Neural progenitor cell (in vitro differentiated cells): ENCODE data around the gene DYRK2. TPM values are rescaled to one million over a fixed set of nuclear protein-coding genes. Genes with fewer than 3 reads are reported as not detected.
A peak's percentile ranks its signal among the peaks of the same experiment; 100 is the strongest.

Experiments used
- DNase-seq: peaks from one replicate; pipeline ENCODE4 v3.0.0-alpha.2; 2016; ENCODE audit warnings: low spot score
- H2AFZ ChIP-seq: fragments of 200-600 bp; sonication (generic); replicated peaks from 2 replicates; pipeline ENCODE4 v1.6.1; 2016; ENCODE audit warnings: antibody characterized with exemption
- H3F3A ChIP-seq: fragments of 200-600 bp; sonication (generic); 2 replicates; pipeline ENCODE4 v1.6.1; 2016; ENCODE audit warnings: antibody characterized with exemption, low read depth
- H3K27ac ChIP-seq: fragments of 200-600 bp; sonication (generic); 2 replicates; pipeline ENCODE4 v1.5.1; 2016; ENCODE audit warnings: mild to moderate bottlenecking
- H3K27me3 ChIP-seq: fragments of 200-600 bp; sonication (generic); 2 replicates; pipeline ENCODE4 v1.6.1; 2016; ENCODE audit warnings: mild to moderate bottlenecking, moderate library complexity
- H3K36me3 ChIP-seq: fragments of 200-600 bp; sonication (generic); 2 replicates; pipeline ENCODE4 v1.5.1; 2016
- H3K4me1 ChIP-seq: fragments of 200-600 bp; sonication (generic); 2 replicates; pipeline ENCODE4 v1.6.1; 2016; ENCODE audit warnings: mixed run types
- H3K4me2 ChIP-seq: fragments of 200-600 bp; sonication (generic); 2 replicates; pipeline ENCODE4 v1.6.1; 2016
- H3K4me3 ChIP-seq: fragments of 200-600 bp; sonication (generic); 2 replicates; pipeline ENCODE4 v1.5.1; 2016
- H3K79me2 ChIP-seq: fragments of 200-600 bp; sonication (generic); 2 replicates; pipeline ENCODE4 v1.6.1; 2016; ENCODE audit warnings: low read depth
- H3K9ac ChIP-seq: fragments of 200-600 bp; sonication (generic); 2 replicates; pipeline ENCODE4 v1.6.1; 2016
- H3K9me3 ChIP-seq: fragments of 200-600 bp; sonication (generic); 2 replicates; pipeline ENCODE4 v1.5.1; 2016; ENCODE audit warnings: low read depth
- H4K20me1 ChIP-seq: fragments of 200-600 bp; sonication (generic); 2 replicates; pipeline ENCODE4 v1.6.1; 2016; ENCODE audit warnings: low read depth
- H3K27ac Mint-ChIP-seq: 3 replicates; pipeline ENCODE4 v1.8.0; 2021; ENCODE audit warnings: mixed read lengths
- H3K27me3 Mint-ChIP-seq: 2 replicates; pipeline ENCODE4 v1.8.0; 2022; ENCODE audit warnings: low read depth, mild to moderate bottlenecking, inconsistent platforms, moderate library complexity, mixed read lengths; ENCODE audit not compliant: insufficient read depth
- H3K36me3 Mint-ChIP-seq: 3 replicates; pipeline ENCODE4 v1.8.0; 2021; ENCODE audit warnings: mixed read lengths
- H3K4me1 Mint-ChIP-seq: 3 replicates; pipeline ENCODE4 v1.8.0; 2021; ENCODE audit warnings: mixed read lengths
- H3K4me3 Mint-ChIP-seq: 3 replicates; pipeline ENCODE4 v1.8.0; 2021; ENCODE audit warnings: mild to moderate bottlenecking, moderate library complexity, mixed read lengths
- H3K9me3 Mint-ChIP-seq: 3 replicates; pipeline ENCODE4 v1.8.0; 2020; ENCODE audit warnings: mixed read lengths
- EZH2 ChIP-seq: fragments of 200-600 bp; sonication (generic); IDR thresholded peaks from 2 replicates; pipeline ENCODE4 v1.6.1; 2017; ENCODE audit warnings: antibody characterized with exemption, mild to moderate bottlenecking, moderate library complexity
- EZH2phosphoT487 ChIP-seq: fragments of 200-600 bp; sonication (generic); IDR thresholded peaks from 2 replicates; pipeline ENCODE4 v1.6.1; 2017; ENCODE audit warnings: antibody characterized with exemption
- total RNA-seq: library from RNA; depleted of rRNA; stranded (reverse); fragments of >200 nt; gene quantifications from 2 replicates; pipeline ENCODE4 v1.2.3, GENCODE V29; 2015; ENCODE audit warnings: low replicate concordance
- TF ChIP-seq, protein P1 (sequence below): fragments of 200-600 bp; sonication (generic); IDR thresholded peaks from 2 replicates; pipeline ENCODE4 v1.5.1; 2017; ENCODE audit warnings: antibody characterized with exemption, mild to moderate bottlenecking

DYRK2 gene
- total RNA-seq, 1 donor from 2014 or later: 29.6 TPM

DNA sequence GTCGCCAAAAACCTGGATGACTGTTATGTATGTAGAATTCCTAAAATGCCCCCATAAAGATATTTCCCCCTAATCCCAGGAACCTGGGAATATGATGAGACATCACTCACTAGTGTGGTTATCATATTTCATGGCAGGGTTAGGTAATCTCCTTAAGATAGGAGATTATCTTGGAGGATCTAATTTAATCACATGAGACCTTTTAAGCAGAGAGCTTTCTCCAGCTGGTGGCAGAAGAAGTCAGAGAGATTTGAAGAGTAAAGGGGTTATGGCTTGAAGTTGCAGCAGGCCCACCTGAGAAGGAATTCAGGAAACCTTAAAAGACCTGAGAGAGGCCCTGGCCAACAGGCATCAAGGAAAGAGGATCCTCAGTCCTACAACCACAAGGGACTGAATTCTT is 53.6 kb downstream of the DYRK2 start:
- H3K4me2 ChIP-seq: no peak overlapping the region
- H3K4me1 ChIP-seq: no peaks in the 10 kb centered on the region
- H3K9ac ChIP-seq: no peak overlapping the region
- no peaks in the 10 kb centered on the region for H3K9me3 ChIP-seq
- no peaks in the 10 kb centered on the region for H3K79me2 ChIP-seq
- no peaks in the 10 kb centered on the region for H3K27me3 ChIP-seq
- no peak for DNase-seq
- Mint-ChIP-seq H3K36me3 (no peaks in the 10 kb centered on the region), H3K9me3 (no peaks in the 10 kb centered on the region), H3K27me3 (no peaks in the 10 kb centered on the region), H3K27ac (no peak overlapping the region), H3K4me3 (no peak overlapping the region), H3K4me1 (peaks cover 21% of the 10 kb centered on the region)
- H3K36me3 ChIP-seq: no peaks in the 10 kb centered on the region
- no peak overlapping the region for H3K27ac ChIP-seq
- no peak for TF ChIP-seq EZH2
- TF ChIP-seq, protein P1, sequence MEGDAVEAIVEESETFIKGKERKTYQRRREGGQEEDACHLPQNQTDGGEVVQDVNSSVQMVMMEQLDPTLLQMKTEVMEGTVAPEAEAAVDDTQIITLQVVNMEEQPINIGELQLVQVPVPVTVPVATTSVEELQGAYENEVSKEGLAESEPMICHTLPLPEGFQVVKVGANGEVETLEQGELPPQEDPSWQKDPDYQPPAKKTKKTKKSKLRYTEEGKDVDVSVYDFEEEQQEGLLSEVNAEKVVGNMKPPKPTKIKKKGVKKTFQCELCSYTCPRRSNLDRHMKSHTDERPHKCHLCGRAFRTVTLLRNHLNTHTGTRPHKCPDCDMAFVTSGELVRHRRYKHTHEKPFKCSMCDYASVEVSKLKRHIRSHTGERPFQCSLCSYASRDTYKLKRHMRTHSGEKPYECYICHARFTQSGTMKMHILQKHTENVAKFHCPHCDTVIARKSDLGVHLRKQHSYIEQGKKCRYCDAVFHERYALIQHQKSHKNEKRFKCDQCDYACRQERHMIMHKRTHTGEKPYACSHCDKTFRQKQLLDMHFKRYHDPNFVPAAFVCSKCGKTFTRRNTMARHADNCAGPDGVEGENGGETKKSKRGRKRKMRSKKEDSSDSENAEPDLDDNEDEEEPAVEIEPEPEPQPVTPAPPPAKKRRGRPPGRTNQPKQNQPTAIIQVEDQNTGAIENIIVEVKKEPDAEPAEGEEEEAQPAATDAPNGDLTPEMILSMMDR: no peak
- no peaks in the 10 kb centered on the region for H4K20me1 ChIP-seq
- no peak overlapping the region for H2AFZ ChIP-seq
- H3F3A ChIP-seq: no peaks in the 10 kb centered on the region
- no peak overlapping the region for H3K4me3 ChIP-seq

DNA sequence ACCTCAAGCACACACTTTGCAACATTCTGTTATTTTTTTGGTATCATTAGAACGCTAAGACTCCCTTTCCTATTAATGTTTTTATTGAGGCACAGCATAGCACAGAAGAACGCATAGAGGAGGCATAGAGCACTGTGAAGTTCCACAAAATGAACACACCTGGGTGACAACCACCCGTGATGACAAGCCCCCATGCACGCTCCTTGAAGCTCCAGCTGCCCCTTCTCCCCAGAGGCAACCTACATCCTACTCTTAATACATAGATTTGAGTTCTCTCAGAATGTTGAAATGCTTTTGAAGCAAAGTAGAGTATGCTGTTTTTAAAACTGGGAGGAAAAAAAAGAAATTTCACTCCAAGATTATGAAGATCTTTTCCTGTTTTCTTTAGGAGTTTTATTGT is 55.5 kb downstream of the DYRK2 start:
- no peak overlapping the region for H3K27ac ChIP-seq
- no peaks in the 10 kb centered on the region for H3K79me2 ChIP-seq
- no peak overlapping the region for H2AFZ ChIP-seq
- H3K27ac Mint-ChIP-seq: no peak overlapping the region
- H3K9ac ChIP-seq: no peak overlapping the region
- no peaks in the 10 kb centered on the region for H3K36me3 ChIP-seq
- H3K4me1 Mint-ChIP-seq: peaks cover 6% of the 10 kb centered on the region
- H3K27me3 Mint-ChIP-seq: no peaks in the 10 kb centered on the region
- H3F3A ChIP-seq: no peaks in the 10 kb centered on the region
- no peak for DNase-seq
- H3K4me3 ChIP-seq: no peak overlapping the region
- no peak overlapping the region for H3K4me3 Mint-ChIP-seq
- no peaks in the 10 kb centered on the region for H3K9me3 ChIP-seq
- TF ChIP-seq, protein P1: no peak
- no peak for TF ChIP-seq EZH2phosphoT487
- TF ChIP-seq EZH2: no peak
- H3K4me1 ChIP-seq: no peaks in the 10 kb centered on the region
- H4K20me1 ChIP-seq: no peaks in the 10 kb centered on the region
- H3K27me3 ChIP-seq: no peaks in the 10 kb centered on the region
- no peak overlapping the region for H3K4me2 ChIP-seq
- H3K36me3 Mint-ChIP-seq: no peaks in the 10 kb centered on the region
- no peaks in the 10 kb centered on the region for H3K9me3 Mint-ChIP-seq

DNA sequence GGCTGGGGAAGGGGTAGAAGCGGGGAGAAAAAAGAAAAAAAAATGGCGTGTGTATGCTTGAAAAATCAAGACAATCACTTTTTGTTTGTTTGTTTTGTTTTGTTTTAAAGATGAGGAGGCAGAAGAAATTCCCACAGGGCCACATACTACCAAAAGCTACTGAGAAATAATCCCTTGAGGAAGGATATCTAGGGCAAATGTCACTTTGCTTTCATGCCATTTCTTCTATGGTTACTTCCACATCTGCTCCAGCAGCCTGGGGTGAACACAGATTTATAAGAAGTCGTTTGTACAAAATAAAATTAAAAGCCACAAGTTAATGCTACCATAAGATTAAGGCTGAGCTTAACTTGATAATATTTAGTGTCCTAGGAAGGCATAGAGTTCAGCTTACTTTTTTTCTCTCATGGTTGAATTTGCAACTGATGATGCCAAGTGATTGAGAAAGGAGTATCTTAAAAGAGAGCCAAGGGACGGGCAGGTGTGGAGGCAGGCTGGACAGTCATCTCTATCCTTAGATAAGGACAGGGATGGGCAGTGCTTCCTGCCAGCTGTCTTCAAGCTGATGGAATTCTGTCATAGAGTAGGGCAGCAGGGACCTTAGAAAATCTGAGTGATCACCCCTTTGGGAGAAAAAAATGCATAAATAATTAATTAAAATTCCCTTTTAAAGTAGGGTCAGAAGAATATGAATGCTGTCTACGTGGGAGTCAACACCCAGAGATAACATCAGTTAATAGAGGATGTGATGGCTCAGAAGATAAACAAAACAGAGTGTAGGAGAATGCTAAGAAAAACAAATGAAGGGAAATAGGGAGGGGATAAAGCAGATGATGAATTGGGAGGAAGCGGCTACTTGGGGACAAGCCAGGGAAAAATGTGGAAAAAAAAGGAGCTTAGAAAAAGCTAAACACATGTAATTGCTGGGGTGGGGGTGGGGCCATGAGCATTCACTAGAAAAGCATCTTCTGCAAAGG is 57.1 kb downstream of the DYRK2 start:
- no peaks in the 10 kb centered on the region for H3K4me1 ChIP-seq
- Mint-ChIP-seq H3K4me1 (peaks cover 4% of the 10 kb centered on the region), H3K27me3 (no peaks in the 10 kb centered on the region), H3K9me3 (no peaks in the 10 kb centered on the region), H3K4me3 (no peak overlapping the region), H3K27ac (no peak overlapping the region), H3K36me3 (no peaks in the 10 kb centered on the region)
- no peak overlapping the region for H3K4me2 ChIP-seq
- no peak overlapping the region for H3K4me3 ChIP-seq
- no peaks in the 10 kb centered on the region for H3K36me3 ChIP-seq
- no peaks in the 10 kb centered on the region for H3K9me3 ChIP-seq
- H4K20me1 ChIP-seq: no peaks in the 10 kb centered on the region
- no peak overlapping the region for H3K27ac ChIP-seq
- DNase-seq: no peak
- H3K79me2 ChIP-seq: no peaks in the 10 kb centered on the region
- H3K27me3 ChIP-seq: no peaks in the 10 kb centered on the region
- peak overlapping the region; percentile 53 for H2AFZ ChIP-seq
- no peak overlapping the region for H3K9ac ChIP-seq
- H3F3A ChIP-seq: no peaks in the 10 kb centered on the region
- TF ChIP-seq EZH2 (no peak), EZH2phosphoT487 (no peak)
- TF ChIP-seq, protein P1: no peak
